K562 (cell line): ENCODE results near the gene CNIH3. TPM values are rescaled to one million over a fixed set of nuclear protein-coding genes. Genes with fewer than 3 reads are reported as not detected.

Experiments used
- ATAC-seq: fragments of 200-7000 bp; cut with Tn5 transposase; 3 replicates; pipeline ENCODE4 v1.9.1; 2020; ENCODE audit warnings: moderate library complexity
- BruUV-seq: library from RNA; stranded (reverse); fragments of 400-500 nt; replicated peaks from 2 replicates; lab custom pipeline; 2021; lab: Mats Ljungman, UMichigan
- CTCF ChIA-PET: fragments of 300-600 bp; formaldehyde crosslinking; extraction: SDS; loops from one replicate; lab custom pipeline; 2021; ENCODE audit warnings: low intra/inter-chr PET ratio; lab: Yijun Ruan, JAX
- POLR2A ChIA-PET: fragments of 300-600, 350-650 bp; sonication (Branson Sonifier 250); formaldehyde crosslinking; extraction: SDS; loops from one replicate; lab custom pipeline; 2021; ENCODE audit warnings: antibody characterized with exemption, inconsistent platforms; lab: Yijun Ruan, JAX
- DNase-seq, 4 experiments: peaks; one replicate each; pipeline versions ENCODE4 v3.0.0 to v3.0.0-alpha.2; 2011 to 2018; ENCODE audit warnings: low spot score in 3 of 4, mixed read lengths in 3 of 4; ENCODE audit errors: extremely low read depth in 1 of 4
- FAIRE-seq: peaks from 2 replicates; lab custom pipeline; 2011; peaks lifted over from hg19 to GRCh38; lab: Jason Lieb, UNC
- H2AFZ ChIP-seq: 2 replicates; pipeline ENCODE4 v1.6.0; 2011; ENCODE audit warnings: low read depth, low read length, control low read depth, inconsistent platforms
- H3K27ac ChIP-seq: fragments of 200-600 bp; 3 replicates; pipeline ENCODE4 v1.8.0; 2011; ENCODE audit warnings: low read depth, mild to moderate bottlenecking, control low read depth, inconsistent platforms, low read length, moderate library complexity, mixed read lengths; ENCODE audit errors: extremely low read depth
- H3K27me3 ChIP-seq, 2 experiments: fragments of 300-600 bp in 1 of 2; 2 replicates in 1 of 2; 3 replicates in 1 of 2; pipeline versions ENCODE4 v1.6.0 to v1.8.0; 2011; ENCODE audit warnings: inconsistent platforms in 2 of 2, low read length in 2 of 2, mild to moderate bottlenecking in 1 of 2, mixed read lengths in 1 of 2, moderate library complexity in 1 of 2; ENCODE audit not compliant: control insufficient read depth in 2 of 2, insufficient read depth in 2 of 2
- H3K36me3 ChIP-seq: fragments of 300-600 bp; 3 replicates; pipeline ENCODE4 v1.8.0; 2011; ENCODE audit warnings: mild to moderate bottlenecking, low read length, inconsistent platforms; ENCODE audit not compliant: control insufficient read depth, insufficient read depth
- H3K4me1 ChIP-seq, 2 experiments: fragments of 200-600 bp in 1 of 2; replicated peaks in 1 of 2; 2 replicates in 1 of 2; 3 replicates in 1 of 2; pipeline versions ENCODE4 v1.5.1 to v1.8.0; 2011; ENCODE audit warnings: inconsistent platforms in 2 of 2, low read length in 2 of 2, mild to moderate bottlenecking in 1 of 2, mixed read lengths in 1 of 2, moderate library complexity in 1 of 2; ENCODE audit not compliant: control insufficient read depth in 2 of 2, insufficient read depth in 2 of 2
- H3K4me2 ChIP-seq: 2 replicates; pipeline ENCODE4 v1.6.1; 2011; ENCODE audit warnings: low read length, control low read depth, inconsistent platforms, mixed read lengths; ENCODE audit not compliant: insufficient read depth
- H3K4me3 ChIP-seq: fragments of 200-600 bp; sonication (generic), shearing (Covaris generic); 2 replicates; pipeline ENCODE4 v1.5.1; 2016; ENCODE audit warnings: control low read depth, inconsistent platforms
- H3K79me2 ChIP-seq: fragments of 200-600 bp; 3 replicates; pipeline ENCODE4 v1.8.0; 2011; ENCODE audit warnings: low read length, inconsistent platforms; ENCODE audit not compliant: control insufficient read depth, insufficient read depth
- H3K9ac ChIP-seq, 2 experiments: 2 replicates each; pipeline versions ENCODE4 v1.6.0 to v1.6.1; 2011; ENCODE audit warnings: low read depth in 2 of 2, low read length in 2 of 2, control low read depth in 1 of 2, inconsistent platforms in 1 of 2, mild to moderate bottlenecking in 1 of 2, mixed read lengths in 1 of 2; ENCODE audit not compliant: insufficient read depth in 1 of 2
- H3K9me1 ChIP-seq: one replicate; pipeline ENCODE4 v1.6.0; 2011; ENCODE audit warnings: inconsistent platforms, mild to moderate bottlenecking, low read length, moderate library complexity; ENCODE audit not compliant: control insufficient read depth, insufficient read depth
- H3K9me3 ChIP-seq: replicated peaks from 2 replicates; pipeline ENCODE4 v1.5.1; 2011; ENCODE audit warnings: low read depth, low read length, inconsistent platforms; ENCODE audit not compliant: control insufficient read depth, insufficient read depth
- H4K20me1 ChIP-seq: replicated peaks from 2 replicates; pipeline ENCODE4 v1.6.1; 2011; ENCODE audit warnings: low read length, inconsistent platforms, mixed read lengths; ENCODE audit not compliant: control insufficient read depth, insufficient read depth
- MAFF ChIP-seq: IDR thresholded peaks from 2 replicates; pipeline ENCODE4 v1.6.1; 2012; ENCODE audit warnings: low read length, improper control_type of control experiment
- MBD2 ChIP-seq: sonication (generic); IDR thresholded peaks from 2 replicates; pipeline ENCODE4 v1.6.1; 2016; ENCODE audit warnings: low read depth, borderline replicate concordance
- RB1 ChIP-seq: fragments of 450-650 bp; IDR thresholded peaks from 2 replicates; pipeline ENCODE4 v1.6.1; 2017; ENCODE audit warnings: low read depth, mild to moderate bottlenecking
- SFPQ ChIP-seq: fragments of 200-400 bp; formaldehyde crosslinking; IDR thresholded peaks from 2 replicates; pipeline ENCODE4 v1.6.1; 2017; ENCODE audit warnings: mild to moderate bottlenecking, low read depth, low read length, moderate library complexity
- TGIF2 ChIP-seq: sonication (generic); formaldehyde crosslinking; IDR thresholded peaks from 2 replicates; pipeline ENCODE4 v1.8.1; 2022; ENCODE audit warnings: mild to moderate bottlenecking, missing genetic modification reagents, moderate library complexity
- ZKSCAN8 ChIP-seq: fragments of 200-800 bp; sonication (Bioruptor generic); IDR thresholded peaks from 2 replicates; pipeline ENCODE4 v1.6.1; 2016; ENCODE audit warnings: missing genetic modification characterization, missing compliant biosample characterization
- ZNF644 ChIP-seq: fragments of 200-800 bp; sonication (Bioruptor generic); IDR thresholded peaks from 2 replicates; pipeline ENCODE4 v1.6.1; 2016; ENCODE audit warnings: low read depth, missing genetic modification characterization, missing compliant biosample characterization
- WGBS: fragments of 100-300 bp; shearing (Covaris generic); methylation state at CpG from one replicate; pipeline ENCODE4 v1.1.6; 2016; ENCODE audit warnings: low coverage, mixed read lengths; ENCODE audit not compliant: insufficient coverage; ENCODE audit errors: missing lambda C conversion rate; 5-methylcytosine and 5-hydroxymethylcytosine counted together
- in situ Hi-C: fragments of 300-500 bp; cut with MboI; formaldehyde crosslinking; loops from 4 replicates; pipeline ENCODE4 v1.15.0; 2018; ENCODE audit warnings: inconsistent platforms, mixed read lengths
- intact Hi-C: fragments of 100-400 bp; cut with micrococcal nuclease; formaldehyde crosslinking; loops from 2 replicates; pipeline ENCODE4 v1.14.2; 2022
- polyA plus RNA-seq, 8 experiments: library from polyadenylated mRNA; depleted of rRNA in 4 of 8; stranded (reverse) in 5 of 8; unstranded in 3 of 8; fragments of >200 nt; fragmentation: Nextera tagmentation in 2 of 8; fragmentation: Illumina TruSeq in 1 of 8; extraction: Ambion mirVana in 2 of 8; extraction: Trizol in 1 of 8; gene quantifications; 2 replicates each; pipeline versions ENCODE4 v1.2.1 to v1.2.3, GENCODE V29; 2011 to 2014; ENCODE audit warnings: inconsistent platforms in 1 of 8, missing spikeins in 1 of 8
- total RNA-seq, 7 experiments: library from RNA; depleted of rRNA in 6 of 7; stranded (reverse); fragments of >200 nt in 6 of 7; fragmentation: Illumina TruSeq in 2 of 7; extraction: Trizol in 2 of 7; gene quantifications; 2 replicates each; pipeline versions ENCODE4 v1.2.1 to v1.2.3, GENCODE V29; 2011 to 2021; ENCODE audit warnings: low replicate concordance in 1 of 7
- TF ChIP-seq, protein P1 (sequence below): sonication (generic); formaldehyde crosslinking; IDR thresholded peaks from 2 replicates; pipeline ENCODE4 v1.8.0; 2022; ENCODE audit warnings: mild to moderate bottlenecking, missing genetic modification reagents, borderline replicate concordance
- TF ChIP-seq, protein P2 (sequence below): fragments of 450-650 bp; IDR thresholded peaks from 2 replicates; pipeline ENCODE4 v1.6.1; 2016
- TF ChIP-seq, protein P3 (sequence below): fragments of 450-650 bp; conservative IDR thresholded peaks from 2 replicates; pipeline ENCODE4 v1.6.1; 2016; ENCODE audit warnings: missing genetic modification characterization, low read depth, mild to moderate bottlenecking, missing compliant biosample characterization, moderate library complexity

Gene CNIH3
- total and polyA plus RNA-seq, 9 of the 15 experiments (the other 6 are each of a cell fraction or from before 2014, with no cell fraction given): 0.14 to 1.8 (median 0.79) TPM

GRCh38 chr1:224669403-224669802 lies 53.3 kb downstream of the CNIH3 start:
- in situ Hi-C loops: no loop called here
- Histone ChIP-seq H3K27ac (no peak overlapping the region), H2AFZ (no peak overlapping the region), H3K4me1 (no peaks in the 10 kb centered on the region), H4K20me1 (no peaks in the 10 kb centered on the region), H3K9ac (no peak overlapping the region), H3K4me2 (no peak overlapping the region), H3K4me3 (no peak overlapping the region), H3K79me2 (no peaks in the 10 kb centered on the region), H3K36me3 (no peaks in the 10 kb centered on the region), H3K9me1 (no peaks in the 10 kb centered on the region), H3K27me3 (peaks cover 3 to 24% of the 10 kb centered on the region in 2 experiments; a peak in 2 of 5 replicates), H3K9me3 (no peaks in the 10 kb centered on the region)
- no TSS peak for BruUV-seq
- intact Hi-C loops: no loop called here
- ChIA-PET CTCF (no interaction called here), POLR2A (no interaction called here)
- DNase-seq: no peak
- TF ChIP-seq, protein P1, sequence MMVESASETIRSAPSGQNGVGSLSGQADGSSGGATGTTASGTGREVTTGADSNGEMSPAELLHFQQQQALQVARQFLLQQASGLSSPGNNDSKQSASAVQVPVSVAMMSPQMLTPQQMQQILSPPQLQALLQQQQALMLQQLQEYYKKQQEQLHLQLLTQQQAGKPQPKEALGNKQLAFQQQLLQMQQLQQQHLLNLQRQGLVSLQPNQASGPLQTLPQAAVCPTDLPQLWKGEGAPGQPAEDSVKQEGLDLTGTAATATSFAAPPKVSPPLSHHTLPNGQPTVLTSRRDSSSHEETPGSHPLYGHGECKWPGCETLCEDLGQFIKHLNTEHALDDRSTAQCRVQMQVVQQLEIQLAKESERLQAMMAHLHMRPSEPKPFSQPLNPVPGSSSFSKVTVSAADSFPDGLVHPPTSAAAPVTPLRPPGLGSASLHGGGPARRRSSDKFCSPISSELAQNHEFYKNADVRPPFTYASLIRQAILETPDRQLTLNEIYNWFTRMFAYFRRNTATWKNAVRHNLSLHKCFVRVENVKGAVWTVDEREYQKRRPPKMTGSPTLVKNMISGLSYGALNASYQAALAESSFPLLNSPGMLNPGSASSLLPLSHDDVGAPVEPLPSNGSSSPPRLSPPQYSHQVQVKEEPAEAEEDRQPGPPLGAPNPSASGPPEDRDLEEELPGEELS (CRISPR knock-in tag): no peak
- TF ChIP-seq MAFF (no peak), MBD2 (no peak), TGIF2 (no peak), RB1 (no peak), SFPQ (no peak), ZNF644 (no peak), ZKSCAN8 (CRISPR knock-in tag) (no peak)
- TF ChIP-seq, protein P2, sequence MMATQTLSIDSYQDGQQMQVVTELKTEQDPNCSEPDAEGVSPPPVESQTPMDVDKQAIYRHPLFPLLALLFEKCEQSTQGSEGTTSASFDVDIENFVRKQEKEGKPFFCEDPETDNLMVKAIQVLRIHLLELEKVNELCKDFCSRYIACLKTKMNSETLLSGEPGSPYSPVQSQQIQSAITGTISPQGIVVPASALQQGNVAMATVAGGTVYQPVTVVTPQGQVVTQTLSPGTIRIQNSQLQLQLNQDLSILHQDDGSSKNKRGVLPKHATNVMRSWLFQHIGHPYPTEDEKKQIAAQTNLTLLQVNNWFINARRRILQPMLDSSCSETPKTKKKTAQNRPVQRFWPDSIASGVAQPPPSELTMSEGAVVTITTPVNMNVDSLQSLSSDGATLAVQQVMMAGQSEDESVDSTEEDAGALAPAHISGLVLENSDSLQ: no peak
- TF ChIP-seq, protein P3, sequence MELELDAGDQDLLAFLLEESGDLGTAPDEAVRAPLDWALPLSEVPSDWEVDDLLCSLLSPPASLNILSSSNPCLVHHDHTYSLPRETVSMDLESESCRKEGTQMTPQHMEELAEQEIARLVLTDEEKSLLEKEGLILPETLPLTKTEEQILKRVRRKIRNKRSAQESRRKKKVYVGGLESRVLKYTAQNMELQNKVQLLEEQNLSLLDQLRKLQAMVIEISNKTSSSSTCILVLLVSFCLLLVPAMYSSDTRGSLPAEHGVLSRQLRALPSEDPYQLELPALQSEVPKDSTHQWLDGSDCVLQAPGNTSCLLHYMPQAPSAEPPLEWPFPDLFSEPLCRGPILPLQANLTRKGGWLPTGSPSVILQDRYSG (tag): no peak
- ATAC-seq: no peak
- 0% methylated on average over 3 of the region's 3 CpGs for WGBS
- no peak for FAIRE-seq
